Keratinocyte (primary cell): Measurements from ENCODE around the gene NME7.

ENCODE experiments used
- EZH2 ChIP-seq: IDR thresholded peaks from one replicate; pipeline ENCODE4 v1.6.1; 2012; ENCODE audit warnings: inconsistent platforms, mild to moderate bottlenecking, low read length, moderate library complexity
- TF ChIP-seq, protein P1 (sequence below), 3 experiments: IDR thresholded peaks in 1 of 3; conservative IDR thresholded peaks in 1 of 3; optimal IDR thresholded peaks in 1 of 3; 2 replicates in 2 of 3; 3 replicates in 1 of 3; pipeline versions ENCODE3 to v1.5.1; 2011; ENCODE audit warnings: low read length in 3 of 3, mild to moderate bottlenecking in 3 of 3, moderate library complexity in 2 of 3, control low read depth in 1 of 3, inconsistent platforms in 1 of 3; ENCODE audit not compliant: insufficient read depth in 2 of 3; ENCODE audit errors: extremely low read depth in 1 of 3

DNA sequence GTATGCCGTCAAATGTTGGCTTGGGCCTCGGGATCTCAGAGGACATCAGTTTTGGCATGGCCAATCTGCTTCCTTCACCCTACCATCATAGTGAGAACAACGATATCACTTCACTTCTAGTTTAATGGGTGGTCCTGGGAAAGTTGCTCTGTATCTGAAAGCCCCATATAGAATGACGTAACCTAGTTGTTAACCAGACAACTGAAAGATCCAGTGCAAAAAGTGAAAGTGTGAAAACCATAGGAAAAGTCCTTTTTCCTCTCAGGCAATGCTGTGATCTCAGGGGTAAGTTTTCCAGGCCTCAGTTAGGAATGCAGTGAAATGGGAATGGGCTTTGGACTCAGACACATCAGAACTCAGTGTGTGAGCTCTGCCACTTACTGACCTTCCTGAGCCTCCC, 279.7 kb downstream of the NME7 start:
- TF ChIP-seq, protein P1, sequence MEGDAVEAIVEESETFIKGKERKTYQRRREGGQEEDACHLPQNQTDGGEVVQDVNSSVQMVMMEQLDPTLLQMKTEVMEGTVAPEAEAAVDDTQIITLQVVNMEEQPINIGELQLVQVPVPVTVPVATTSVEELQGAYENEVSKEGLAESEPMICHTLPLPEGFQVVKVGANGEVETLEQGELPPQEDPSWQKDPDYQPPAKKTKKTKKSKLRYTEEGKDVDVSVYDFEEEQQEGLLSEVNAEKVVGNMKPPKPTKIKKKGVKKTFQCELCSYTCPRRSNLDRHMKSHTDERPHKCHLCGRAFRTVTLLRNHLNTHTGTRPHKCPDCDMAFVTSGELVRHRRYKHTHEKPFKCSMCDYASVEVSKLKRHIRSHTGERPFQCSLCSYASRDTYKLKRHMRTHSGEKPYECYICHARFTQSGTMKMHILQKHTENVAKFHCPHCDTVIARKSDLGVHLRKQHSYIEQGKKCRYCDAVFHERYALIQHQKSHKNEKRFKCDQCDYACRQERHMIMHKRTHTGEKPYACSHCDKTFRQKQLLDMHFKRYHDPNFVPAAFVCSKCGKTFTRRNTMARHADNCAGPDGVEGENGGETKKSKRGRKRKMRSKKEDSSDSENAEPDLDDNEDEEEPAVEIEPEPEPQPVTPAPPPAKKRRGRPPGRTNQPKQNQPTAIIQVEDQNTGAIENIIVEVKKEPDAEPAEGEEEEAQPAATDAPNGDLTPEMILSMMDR (optimal IDR thresholded peaks at IDR 0.05 in 1 of 3, IDR thresholded peaks at IDR 0.05 in 1 of 3, conservative IDR thresholded peaks at IDR 0.05 in 1 of 3; ENCODE audit: extremely low read depth in 1 of 3, insufficient read depth in 2 of 3, low read length in 3 of 3): no peak
- no peak for TF ChIP-seq EZH2
